Measurements from ENCODE around the gene ABHD17A. TPM values are rescaled to one million over a fixed set of nuclear protein-coding genes. Genes with fewer than 3 reads are reported as not detected.
A peak's percentile ranks its signal among the peaks of the same experiment; 100 is the strongest.

Gene ABHD17A
- polyA plus RNA-seq, 1 experiment, result 48.8 TPM

GRCh38 chr19:1855828-1856255 is 29.5 kb downstream of the ABHD17A start:
- ChIA-PET POLR2A (no interaction called here), CTCF (interaction anchor here (1.5 to 3.9 kb wide), 4 partner anchors 9 to 30 kb away, joined by 3 to 24 read pairs (median 7); no protein-coding TSS in a partner anchor)
- no peak for DNase-seq (ENCODE audit: low read depth)
- TF ChIP-seq, protein P1, sequence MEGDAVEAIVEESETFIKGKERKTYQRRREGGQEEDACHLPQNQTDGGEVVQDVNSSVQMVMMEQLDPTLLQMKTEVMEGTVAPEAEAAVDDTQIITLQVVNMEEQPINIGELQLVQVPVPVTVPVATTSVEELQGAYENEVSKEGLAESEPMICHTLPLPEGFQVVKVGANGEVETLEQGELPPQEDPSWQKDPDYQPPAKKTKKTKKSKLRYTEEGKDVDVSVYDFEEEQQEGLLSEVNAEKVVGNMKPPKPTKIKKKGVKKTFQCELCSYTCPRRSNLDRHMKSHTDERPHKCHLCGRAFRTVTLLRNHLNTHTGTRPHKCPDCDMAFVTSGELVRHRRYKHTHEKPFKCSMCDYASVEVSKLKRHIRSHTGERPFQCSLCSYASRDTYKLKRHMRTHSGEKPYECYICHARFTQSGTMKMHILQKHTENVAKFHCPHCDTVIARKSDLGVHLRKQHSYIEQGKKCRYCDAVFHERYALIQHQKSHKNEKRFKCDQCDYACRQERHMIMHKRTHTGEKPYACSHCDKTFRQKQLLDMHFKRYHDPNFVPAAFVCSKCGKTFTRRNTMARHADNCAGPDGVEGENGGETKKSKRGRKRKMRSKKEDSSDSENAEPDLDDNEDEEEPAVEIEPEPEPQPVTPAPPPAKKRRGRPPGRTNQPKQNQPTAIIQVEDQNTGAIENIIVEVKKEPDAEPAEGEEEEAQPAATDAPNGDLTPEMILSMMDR (IDR thresholded peaks at IDR 0.05; ENCODE audit: insufficient read depth, low read depth, low read length), result no peak
- Histone ChIP-seq H3K27me3 (ENCODE audit: control insufficient read depth, insufficient read depth, low read length) (no peaks in the 10 kb centered on the region), H3K4me3 (ENCODE audit: low read depth, low read length) (peak overlapping the region; percentile 48), H3K36me3 (ENCODE audit: control insufficient read depth, insufficient read depth, low read length) (peaks cover 1% of the 10 kb centered on the region)

GRCh38 chr19:1855040-1855827 is 30.1 kb downstream of the ABHD17A start:
- ChIA-PET CTCF (interaction anchor here (1.5 to 3.9 kb wide), 4 partner anchors 9 to 29 kb away, joined by 3 to 24 read pairs (median 7); no protein-coding TSS in a partner anchor), POLR2A (no interaction called here)
- TF ChIP-seq, protein P1 (IDR thresholded peaks at IDR 0.05; ENCODE audit: insufficient read depth, low read depth, low read length), result 0 out of 2 replicates have a peak, but pooled peaks have one; percentile 8
- Histone ChIP-seq H3K27me3 (ENCODE audit: control insufficient read depth, insufficient read depth, low read length) (no peaks in the 10 kb centered on the region), H3K36me3 (ENCODE audit: control insufficient read depth, insufficient read depth, low read length) (peaks cover 3% of the 10 kb centered on the region), H3K4me3 (ENCODE audit: low read depth, low read length) (peak overlapping the region; percentile 48)
- DNase-seq (ENCODE audit: low read depth), result peak; percentile 57

DNA sequence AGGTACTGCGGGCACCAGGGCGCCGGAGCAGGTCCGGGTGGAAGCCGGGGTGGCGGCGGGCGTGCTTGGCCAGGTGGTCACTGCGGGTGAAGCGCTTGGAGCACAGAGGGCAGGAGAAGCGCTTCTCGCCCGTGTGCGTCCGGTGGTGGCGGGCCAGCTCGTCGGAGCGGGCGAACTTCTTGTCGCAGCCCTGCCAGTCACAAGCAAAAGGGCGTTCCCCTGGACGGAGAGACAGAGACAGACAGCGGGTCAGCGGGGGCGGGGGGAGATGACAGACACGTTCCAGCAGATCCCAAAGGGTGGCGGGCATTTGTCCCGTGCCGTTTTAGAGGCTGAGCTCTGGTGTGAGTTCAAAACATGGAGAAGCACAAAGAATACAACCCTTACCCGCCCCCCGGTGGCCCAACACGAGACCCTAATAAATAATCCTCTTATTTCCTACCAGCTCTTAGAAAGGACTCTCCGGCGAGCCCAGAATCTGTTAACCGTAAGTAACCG is 30.7 kb downstream of the ABHD17A start:
- TF ChIP-seq, protein P1 (IDR thresholded peaks at IDR 0.05; ENCODE audit: insufficient read depth, low read depth, low read length), result no peak
- DNase-seq (ENCODE audit: low read depth), result no peak
- Histone ChIP-seq H3K27me3 (ENCODE audit: control insufficient read depth, insufficient read depth, low read length) (no peaks in the 10 kb centered on the region), H3K4me3 (ENCODE audit: low read depth, low read length) (no peak overlapping the region), H3K36me3 (ENCODE audit: control insufficient read depth, insufficient read depth, low read length) (peaks cover 3% of the 10 kb centered on the region)
- POLR2A ChIA-PET, result no interaction called here
- CTCF ChIA-PET, result interaction anchor here (1.5 to 3.9 kb wide), 4 partner anchors 8 to 28 kb away, joined by 3 to 24 read pairs (median 7); no protein-coding TSS in a partner anchor

- no peak overlapping the region for H3K4me3 ChIP-seq (ENCODE audit: low read depth, low read length)
- CTCF ChIA-PET, result interaction anchor here (0.5 to 2.0 kb wide), 4 partner anchors 8 to 35 kb away, joined by 3 to 7 read pairs (median 5); no protein-coding TSS in a partner anchor
- no peaks in the 10 kb centered on the region for H3K27me3 ChIP-seq (ENCODE audit: control insufficient read depth, insufficient read depth, low read length)
- H3K36me3 ChIP-seq (ENCODE audit: control insufficient read depth, insufficient read depth, low read length), result peaks cover 3% of the 10 kb centered on the region
- TF ChIP-seq, protein P1 (IDR thresholded peaks at IDR 0.05; ENCODE audit: insufficient read depth, low read depth, low read length), result no peak
- POLR2A ChIA-PET, result no interaction called here
- DNase-seq (ENCODE audit: low read depth), result no peak
These were observed 31.2 kb downstream of the ABHD17A start for GRCh38 chr19:1854039-1854541.

Measured in BJ (cell line).